GM18526 (cell line): ENCODE data around the gene CFAP251.
A peak's percentile ranks its signal among the peaks of the same experiment; 100 is the strongest.

Source experiments
- POLR2A ChIP-seq: IDR thresholded peaks from 3 replicates; pipeline ENCODE4 v1.6.1; 2011; ENCODE audit not compliant: insufficient read length; ENCODE audit errors: extremely low read depth

CFAP251 gene, protein sequence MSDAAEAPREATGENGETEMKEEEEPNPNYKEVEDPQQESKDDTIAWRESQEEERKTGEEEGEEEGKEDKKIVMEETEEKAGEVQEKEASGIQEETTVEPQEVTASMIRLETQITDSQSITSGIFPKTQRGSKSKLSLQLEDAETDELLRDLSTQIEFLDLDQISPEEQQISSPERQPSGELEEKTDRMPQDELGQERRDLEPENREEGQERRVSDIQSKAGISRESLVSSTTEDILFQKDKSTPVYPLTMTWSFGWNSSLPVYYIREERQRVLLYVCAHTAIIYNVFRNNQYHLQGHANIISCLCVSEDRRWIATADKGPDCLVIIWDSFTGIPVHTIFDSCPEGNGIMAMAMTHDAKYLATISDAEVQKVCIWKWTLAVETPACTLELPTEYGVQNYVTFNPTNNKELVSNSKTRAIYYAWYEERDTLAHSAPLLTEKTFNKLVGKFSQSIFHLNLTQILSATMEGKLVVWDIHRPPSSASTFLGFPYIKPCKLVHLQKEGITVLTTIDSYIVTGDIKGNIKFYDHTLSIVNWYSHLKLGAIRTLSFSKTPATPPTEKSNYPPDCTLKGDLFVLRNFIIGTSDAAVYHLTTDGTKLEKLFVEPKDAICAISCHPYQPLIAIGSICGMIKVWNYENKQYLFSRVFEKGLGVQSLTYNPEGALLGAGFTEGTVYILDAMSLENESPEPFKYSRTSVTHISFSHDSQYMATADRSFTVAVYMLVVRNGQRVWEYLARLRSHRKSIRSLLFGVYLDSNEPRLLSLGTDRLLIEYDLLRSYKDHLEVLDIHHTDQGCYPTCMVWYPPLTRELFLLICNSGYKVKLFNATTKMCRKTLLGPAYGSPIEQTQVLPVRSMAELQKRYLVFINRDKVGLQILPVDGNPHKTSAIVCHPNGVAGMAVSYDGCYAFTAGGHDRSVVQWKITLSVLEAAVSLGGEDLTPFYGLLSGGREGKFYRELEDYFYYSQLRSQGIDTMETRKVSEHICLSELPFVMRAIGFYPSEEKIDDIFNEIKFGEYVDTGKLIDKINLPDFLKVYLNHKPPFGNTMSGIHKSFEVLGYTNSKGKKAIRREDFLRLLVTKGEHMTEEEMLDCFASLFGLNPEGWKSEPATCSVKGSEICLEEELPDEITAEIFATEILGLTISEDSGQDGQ

DNA sequence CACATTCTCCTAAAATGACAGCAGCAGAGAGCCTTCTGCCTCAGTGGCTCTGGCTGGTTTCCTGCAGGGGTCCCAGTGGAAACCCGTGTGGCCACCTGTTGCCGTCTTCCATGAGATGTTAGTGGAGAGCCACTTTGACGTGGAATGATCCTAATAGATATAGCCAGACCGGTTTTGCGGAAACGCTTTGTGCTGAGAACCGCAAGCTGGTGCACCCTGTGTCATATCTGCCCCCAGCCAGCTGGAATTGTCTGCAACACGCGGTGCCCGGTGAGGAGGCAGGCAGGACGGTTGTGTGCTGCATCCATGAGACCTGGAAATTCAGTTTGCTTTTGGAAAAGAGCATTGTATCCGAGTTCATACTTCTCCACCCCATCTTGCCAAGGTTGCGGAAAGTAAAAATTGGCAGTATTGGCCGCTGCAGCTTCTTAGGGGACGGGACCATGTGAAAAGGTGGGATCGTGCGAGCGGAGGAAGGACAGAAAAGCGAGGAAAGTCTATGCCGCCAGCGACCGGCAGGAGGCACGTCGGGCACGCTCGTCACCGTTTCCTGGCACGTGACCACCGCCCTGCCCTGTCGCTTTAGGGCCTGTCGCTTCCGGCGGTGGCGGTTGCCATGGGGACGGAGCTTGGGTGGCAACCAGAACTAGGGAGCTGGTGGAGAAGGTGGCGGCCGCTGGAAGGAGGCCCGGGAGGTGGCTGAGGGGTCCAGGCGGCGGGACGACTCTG is at the start of gene CFAP251:
TSS of gene CFAP251 (plus strand) at position 643 of the 729 bp plus-strand sequence. CDS start 2,714 bp downstream, outside the sequence.
- TF ChIP-seq POLR2A, result peak; percentile 14

GRCh38 chr12:121871467-121871866 is 46.9 kb upstream of the CFAP251 start:
- TF ChIP-seq POLR2A, result no peak

GRCh38 chr12:121872546-121873215 is 45.7 kb upstream of the CFAP251 start:
- no peak for TF ChIP-seq POLR2A

DNA sequence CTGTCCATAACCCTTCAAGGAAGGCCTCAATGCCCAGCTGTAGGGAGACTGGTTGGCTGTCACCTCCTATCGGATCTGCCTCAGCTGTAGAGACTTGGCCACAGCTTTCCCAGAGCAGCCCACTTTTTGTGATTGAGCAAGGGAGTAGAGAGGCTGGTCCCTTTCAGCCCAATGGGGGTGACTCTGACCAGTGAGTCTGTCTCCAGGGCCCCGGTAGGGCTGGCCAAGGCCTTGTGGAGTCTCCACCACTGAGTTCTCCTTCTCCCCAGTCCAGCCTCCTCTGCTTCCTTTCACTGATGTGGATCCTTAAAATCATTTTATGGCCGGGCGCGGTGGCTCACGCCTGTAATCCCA is 45.2 kb upstream of the CFAP251 start:
- no peak for TF ChIP-seq POLR2A

GRCh38 chr12:121874071-121874470 is 44.3 kb upstream of the CFAP251 start:
- TF ChIP-seq POLR2A, result no peak

DNA sequence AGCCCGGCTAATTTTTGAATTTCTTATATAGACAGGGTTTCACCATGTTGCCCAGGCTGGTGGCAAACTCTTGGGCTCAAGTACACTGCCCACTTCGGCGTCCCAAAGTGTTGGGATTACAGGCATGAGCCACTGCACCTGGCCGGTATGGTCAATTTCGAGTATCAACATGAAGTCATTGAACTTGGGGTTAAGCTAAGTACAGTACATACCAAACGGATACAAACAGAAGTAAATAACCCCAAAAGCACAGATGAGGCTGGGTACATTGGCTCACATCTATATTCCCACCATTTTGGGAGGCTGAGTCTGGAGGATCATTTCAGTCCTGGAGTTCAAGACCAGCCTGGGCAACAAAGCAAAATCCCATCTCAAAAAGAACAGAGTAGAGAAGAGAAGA is 42.8 kb upstream of the CFAP251 start:
- no peak for TF ChIP-seq POLR2A

DNA sequence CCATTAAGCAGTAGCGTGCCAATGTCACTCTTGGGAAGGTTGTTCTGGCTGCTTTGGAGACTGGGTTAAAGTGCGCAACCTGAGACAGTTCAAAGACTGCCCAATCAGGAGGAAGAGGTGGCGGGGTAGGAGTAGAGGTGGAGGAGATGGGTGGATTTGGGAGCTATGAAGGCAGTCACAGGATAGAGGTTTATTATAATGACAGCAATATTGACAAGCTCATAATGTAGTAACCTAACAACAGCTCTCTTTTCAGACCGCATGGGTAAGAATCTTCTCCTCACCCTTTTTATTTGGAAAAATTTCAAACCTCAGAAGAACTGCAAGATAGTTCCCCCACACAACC is 35.1 kb upstream of the CFAP251 start:
- no peak for TF ChIP-seq POLR2A

GRCh38 chr12:121888083-121888477 is 30.3 kb upstream of the CFAP251 start:
- no peak for TF ChIP-seq POLR2A

DNA sequence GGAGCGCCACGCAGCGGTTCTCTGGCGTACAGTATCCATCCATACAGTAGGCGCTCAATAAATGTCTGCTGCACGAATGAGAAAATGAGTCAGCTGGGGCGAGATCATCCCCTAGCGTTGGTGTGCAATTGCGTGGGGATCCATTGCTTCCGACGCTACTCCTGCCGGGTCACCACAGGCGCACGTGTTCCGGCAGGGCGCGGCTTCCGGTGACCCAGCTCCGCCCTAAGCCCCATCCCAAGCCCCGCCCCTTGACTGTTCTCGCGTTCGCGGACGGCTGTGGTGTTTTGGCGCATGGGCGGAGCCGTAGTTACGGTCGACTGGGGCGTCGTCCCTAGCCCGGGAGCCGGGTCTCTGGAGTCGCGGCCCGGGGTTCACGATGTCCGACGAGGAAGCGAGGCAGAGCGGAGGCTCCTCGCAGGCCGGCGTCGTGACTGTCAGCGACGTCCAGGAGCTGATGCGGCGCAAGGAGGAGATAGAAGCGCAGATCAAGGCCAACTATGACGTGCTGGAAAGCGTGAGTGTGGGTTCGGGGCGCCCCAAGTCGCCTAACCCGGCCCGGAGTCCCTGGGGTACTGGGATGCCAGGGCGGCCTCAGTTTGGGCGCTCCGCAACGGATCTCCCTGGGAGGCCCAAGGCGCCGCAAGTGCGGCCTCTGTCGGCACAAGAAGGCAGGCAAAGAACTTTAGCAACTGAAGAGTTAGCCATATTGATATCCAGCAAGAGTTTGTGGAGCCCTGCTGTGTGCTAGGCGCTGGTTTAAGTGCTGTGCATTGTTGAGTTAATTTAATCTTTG is 29.7 kb upstream of the CFAP251 start, which contains the start of gene PSMD9:
TSS of gene PSMD9 (plus strand) at position 313 of the 796 bp plus-strand sequence. CDS start at position 380, 67 bp downstream.
- TF ChIP-seq POLR2A, result peak; percentile 88

- TF ChIP-seq POLR2A, result no peak
Observed at GRCh38 chr12:121889274-121889624, 29.1 kb upstream of the CFAP251 start.

DNA sequence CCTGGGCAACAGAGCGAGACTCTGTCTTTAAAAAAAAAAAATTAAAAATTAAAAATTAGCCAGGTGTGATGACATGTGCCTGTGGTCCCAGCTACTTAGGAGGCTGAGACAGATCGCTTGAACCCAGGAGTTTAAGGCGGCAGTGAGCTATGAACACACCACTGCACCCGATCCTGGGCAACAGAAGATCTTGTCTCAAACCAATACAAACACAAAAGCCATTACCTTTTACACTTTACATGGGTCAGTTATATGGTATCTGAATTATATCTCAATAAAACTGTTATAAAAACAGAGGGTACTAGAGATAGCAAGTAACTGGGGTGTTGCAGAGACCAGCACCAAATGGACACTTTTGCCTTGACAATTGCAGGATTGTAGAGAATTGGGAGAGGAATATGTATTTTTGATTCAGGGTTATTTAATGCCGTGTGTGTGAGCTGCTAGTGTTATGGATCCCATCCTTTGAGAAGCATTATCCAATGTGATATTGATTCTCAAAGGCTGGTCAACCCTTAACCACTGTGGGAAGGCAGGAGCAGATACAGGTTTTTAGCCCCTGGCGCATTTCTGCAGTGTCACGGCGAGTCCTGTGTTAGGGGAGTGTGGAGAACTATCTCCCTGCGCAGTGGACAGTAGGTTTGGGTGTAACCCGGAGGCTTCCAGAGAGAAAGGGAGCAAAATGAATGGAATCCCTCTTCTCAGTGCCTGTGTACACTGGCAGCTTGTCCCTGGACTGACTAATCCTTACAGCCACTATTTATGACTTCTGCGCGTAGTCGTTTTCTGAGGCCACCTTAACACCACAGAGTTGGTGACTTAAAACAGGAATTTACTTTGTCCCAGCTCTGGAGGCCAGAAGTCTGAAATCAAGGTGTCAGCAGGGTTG is 25.5 kb upstream of the CFAP251 start:
- TF ChIP-seq POLR2A, result no peak

DNA sequence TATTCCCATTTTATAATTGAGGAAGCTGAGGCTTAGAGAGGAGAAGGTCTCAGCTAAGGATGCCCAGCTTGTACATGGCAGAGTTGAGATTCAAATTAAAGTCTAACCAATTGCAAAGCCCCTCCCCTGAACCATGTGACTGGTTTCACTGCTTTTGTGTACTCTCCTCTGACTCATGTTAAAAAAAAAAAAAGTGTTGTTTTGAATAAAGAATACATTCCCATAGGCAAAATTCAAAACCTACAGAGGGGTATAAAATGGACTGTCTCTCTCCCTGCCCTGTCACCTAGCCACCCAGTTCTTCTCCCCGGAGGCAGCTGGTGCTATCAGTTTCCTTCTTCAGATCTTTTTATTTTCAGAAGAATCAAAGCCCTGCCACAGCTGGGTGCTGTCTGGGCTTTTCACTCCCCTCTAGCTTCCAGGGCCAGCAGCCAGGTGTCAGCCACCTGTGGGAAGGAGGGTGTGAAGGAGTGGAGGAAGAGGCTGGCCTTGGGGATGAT is 24.4 kb upstream of the CFAP251 start:
- TF ChIP-seq POLR2A, result no peak

DNA sequence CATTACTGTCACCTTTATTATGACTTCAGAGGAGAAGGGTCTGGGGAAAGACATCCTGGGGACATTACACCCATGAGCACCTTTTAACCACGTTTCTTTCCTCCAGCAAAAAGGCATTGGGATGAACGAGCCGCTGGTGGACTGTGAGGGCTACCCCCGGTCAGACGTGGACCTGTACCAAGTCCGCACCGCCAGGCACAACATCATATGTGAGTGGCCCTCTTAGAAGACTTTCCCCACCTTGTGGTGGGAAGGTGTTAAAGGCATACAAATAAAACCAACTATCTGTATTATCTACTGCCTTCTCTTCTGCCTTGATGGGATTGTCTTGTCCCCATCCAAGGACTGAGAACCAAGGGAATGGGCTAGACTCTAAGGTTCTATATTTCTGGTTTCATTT is 23.8 kb upstream of the CFAP251 start:
- no peak for TF ChIP-seq POLR2A

DNA sequence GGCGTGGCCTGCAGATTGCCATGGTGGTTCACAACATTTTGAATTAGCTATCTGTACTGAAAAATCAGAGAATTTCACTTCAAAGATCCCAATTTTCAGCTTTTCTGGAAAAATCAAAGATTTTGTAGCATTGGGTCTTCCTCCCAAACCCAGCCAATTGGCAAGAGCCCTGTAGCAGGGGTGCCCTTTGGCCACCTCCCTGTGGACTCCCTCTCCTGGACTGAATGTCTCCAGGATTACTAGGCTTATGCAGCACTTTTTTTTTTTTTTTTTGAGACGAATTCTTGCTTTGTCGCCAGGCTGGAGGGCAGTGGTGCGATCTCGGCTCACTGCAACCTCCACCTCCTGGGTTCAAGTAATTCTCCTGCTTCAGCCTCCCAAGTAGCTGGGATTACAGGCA is 20.1 kb upstream of the CFAP251 start:
- TF ChIP-seq POLR2A, result no peak
